Measurements from ENCODE around the gene WRNIP1. TPM values are rescaled to one million over a fixed set of nuclear protein-coding genes. Genes with fewer than 3 reads are reported as not detected.

WRNIP1 gene
- total and polyA plus RNA-seq, 9 of the 15 experiments (the other 6 are each of a cell fraction or from before 2014, with no cell fraction given), result 13.2 to 63.6 (median 48.6) TPM

- TF ChIP-seq EWSR1 (IDR thresholded peaks at IDR 0.05; ENCODE audit: borderline replicate concordance, low read depth, partially characterized antibody), result no peak
- no peak for TF ChIP-seq ZNF764 (CRISPR knock-in tag; IDR thresholded peaks at IDR 0.05; ENCODE audit: low read depth)
- TF ChIP-seq SP1 (CRISPR knock-in tag; IDR thresholded peaks at IDR 0.05), result peak; percentile 42; the same call in 1 of the 2 replicates
- TF ChIP-seq UBTF (IDR thresholded peaks at IDR 0.05; ENCODE audit: borderline replicate concordance in 1 of 2, low read depth in 2 of 2, low read length in 2 of 2), result 0 out of 4 replicates have a peak, but pooled peaks of 1 of the 2 experiments have one; percentile 29
- no peak for TF ChIP-seq ATF4 (CRISPR knock-in tag; IDR thresholded peaks at IDR 0.05)
- peak; percentile 60 for TF ChIP-seq PKNOX1 (IDR thresholded peaks at IDR 0.05)
- TF ChIP-seq RBFOX2 (IDR thresholded peaks at IDR 0.05; ENCODE audit: low read depth, low read length), result peak; percentile 2; the same call in 1 of the 2 replicates
- TF ChIP-seq, protein P1, sequence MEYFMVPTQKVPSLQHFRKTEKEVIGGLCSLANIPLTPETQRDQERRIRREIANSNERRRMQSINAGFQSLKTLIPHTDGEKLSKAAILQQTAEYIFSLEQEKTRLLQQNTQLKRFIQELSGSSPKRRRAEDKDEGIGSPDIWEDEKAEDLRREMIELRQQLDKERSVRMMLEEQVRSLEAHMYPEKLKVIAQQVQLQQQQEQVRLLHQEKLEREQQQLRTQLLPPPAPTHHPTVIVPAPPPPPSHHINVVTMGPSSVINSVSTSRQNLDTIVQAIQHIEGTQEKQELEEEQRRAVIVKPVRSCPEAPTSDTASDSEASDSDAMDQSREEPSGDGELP (CRISPR knock-in tag; IDR thresholded peaks at IDR 0.05; ENCODE audit: borderline replicate concordance), result peak; percentile 51; the same call in 1 of the 2 replicates
- no peak for TF ChIP-seq POLR2A (conservative IDR thresholded peaks at IDR 0.05)
- no peak for TF ChIP-seq PHB2 (IDR thresholded peaks at IDR 0.05; ENCODE audit: low read depth)
Measured at GRCh38 chr6:2767657-2768524, 2.7 kb downstream of the WRNIP1 start (continued).
